T-helper 9 cell (primary cell): ENCODE results near the gene JUN.
"Not testable (repeated sequence)": the region's sequence is repeated elsewhere in the genome, so short reads cannot be mapped to it uniquely, and the experiment has no call there.

Experiments used
- DNase-seq: peaks from one replicate; pipeline ENCODE4 v3.0.0-alpha.2; 2020

Gene JUN

GRCh38 chr1:58808077-58808476 is 24.2 kb upstream of the JUN start:
- no peak for DNase-seq

- DNase-seq: no peak
Measured at GRCh38 chr1:58805716-58806571, 22.1 kb upstream of the JUN start.

GRCh38 chr1:58804853-58805565 is 21.2 kb upstream of the JUN start:
- DNase-seq: no peak

- no peak for DNase-seq
Measured at GRCh38 chr1:58803858-58804257, 20.0 kb upstream of the JUN start.

- DNase-seq: no peak
Measured at GRCh38 chr1:58802640-58803399, 19.0 kb upstream of the JUN start.

GRCh38 chr1:58801286-58801685 is 17.4 kb upstream of the JUN start:
- not testable (repeated sequence) for DNase-seq

- no peak for DNase-seq
Measured at GRCh38 chr1:58799650-58800049, 15.8 kb upstream of the JUN start.

GRCh38 chr1:58798910-58799442 is 15.1 kb upstream of the JUN start:
- DNase-seq: no peak

GRCh38 chr1:58796416-58796815 is 12.6 kb upstream of the JUN start:
- DNase-seq: no peak

- no peak for DNase-seq
Measured at GRCh38 chr1:58794585-58794984, 10.7 kb upstream of the JUN start.

GRCh38 chr1:58792846-58793245 is 9.0 kb upstream of the JUN start:
- DNase-seq: no peak

- no peak for DNase-seq
Measured at GRCh38 chr1:58791106-58791505, 7.3 kb upstream of the JUN start.

GRCh38 chr1:58789996-58790660 is 6.3 kb upstream of the JUN start:
- DNase-seq: no peak

GRCh38 chr1:58789322-58789856 is 5.5 kb upstream of the JUN start:
- DNase-seq: no peak

GRCh38 chr1:58788259-58788658 is 4.4 kb upstream of the JUN start:
- no peak for DNase-seq

GRCh38 chr1:58786927-58787245 is 3.0 kb upstream of the JUN start:
- DNase-seq: no peak

GRCh38 chr1:58786184-58786926 is 2.5 kb upstream of the JUN start:
- no peak for DNase-seq

- peak; percentile 28 for DNase-seq
Measured at GRCh38 chr1:58785442-58786058, 1.7 kb upstream of the JUN start.

GRCh38 chr1:58784758-58785441 is 1.1 kb upstream of the JUN start:
- peak; percentile 82 for DNase-seq
